GM21529 (cell line): ENCODE data around the gene DNAJC18.
A peak's percentile ranks its signal among the peaks of the same experiment; 100 is the strongest.
"Not testable (repeated sequence)": the region's sequence is repeated elsewhere in the genome, so short reads cannot be mapped to it uniquely, and the experiment has no call there.

Experiments
- ATAC-seq: cut with Tn5 transposase; IDR thresholded peaks from one replicate; pipeline ENCODE4 v1.9.1; 2021; ENCODE audit not compliant: unreplicated experiment

Gene DNAJC18

DNA sequence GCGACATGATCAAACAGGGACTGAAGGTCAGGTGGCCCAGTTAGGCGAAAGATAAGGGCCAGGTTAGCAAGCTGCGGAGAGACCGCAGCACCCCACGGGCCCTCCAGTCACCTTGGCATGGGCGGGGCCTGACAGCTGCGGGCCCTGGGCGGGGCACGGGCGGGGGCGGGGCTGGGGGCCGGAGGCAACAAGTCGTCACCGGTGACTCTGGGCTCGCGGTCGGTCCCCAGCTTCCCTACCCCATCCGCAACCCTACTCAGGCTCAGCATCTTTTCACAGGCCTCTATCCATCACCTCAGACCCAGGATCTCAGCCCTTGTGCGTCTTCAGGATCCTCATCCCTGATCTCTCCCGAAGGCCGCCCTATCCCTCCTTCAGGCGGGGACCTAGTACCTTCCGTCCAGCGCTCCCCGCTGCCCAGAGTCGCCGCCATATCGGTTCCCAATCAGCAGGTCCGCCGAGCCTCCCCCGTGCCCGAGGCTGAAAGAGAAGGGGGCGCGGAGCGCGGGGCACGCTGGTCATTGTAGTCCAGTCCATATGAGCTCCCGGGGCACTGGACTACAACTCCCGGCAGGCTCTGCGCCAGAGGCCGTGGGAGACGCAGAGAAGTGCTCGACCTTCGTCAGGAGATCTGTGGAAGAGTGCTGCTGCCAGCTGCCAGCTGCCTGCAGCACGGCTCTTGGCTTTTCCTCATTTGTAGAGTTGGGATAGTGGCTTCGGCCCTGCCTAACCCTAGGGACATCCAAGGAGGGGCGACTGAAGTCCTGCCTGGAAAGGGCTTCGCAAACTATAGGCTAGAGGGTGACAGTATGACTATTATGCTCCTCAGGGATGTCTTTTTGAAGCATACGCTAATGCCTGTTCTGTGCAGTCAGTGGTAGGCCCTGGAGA, at the start of gene DNAJC18:
DNAJC18 (minus strand) TSS at position 513 of the 891 bp plus-strand sequence; CDS start at position 433, 80 bp downstream.
- ATAC-seq: peak; percentile 89

DNA sequence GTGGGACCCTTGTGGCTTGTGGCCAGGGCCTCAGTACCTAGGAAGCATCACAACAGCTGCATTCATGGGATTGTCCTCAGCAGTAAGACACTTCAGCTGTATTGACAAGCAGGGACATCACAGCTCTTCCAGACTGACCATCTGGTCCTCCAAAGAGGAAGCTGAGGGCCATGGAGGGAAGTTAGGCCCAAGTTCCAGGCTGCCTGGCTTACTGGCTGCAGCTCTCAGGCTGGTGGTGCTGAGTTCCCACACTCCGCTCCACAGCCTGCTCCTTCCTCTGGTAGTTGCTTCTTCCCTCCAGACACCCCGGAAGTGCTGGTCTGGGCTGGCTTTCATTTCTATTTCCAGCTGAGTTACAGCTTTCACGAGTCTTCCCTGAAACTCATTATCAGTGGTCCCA, 48.9 kb upstream of the DNAJC18 start:
- no peak for ATAC-seq

DNA sequence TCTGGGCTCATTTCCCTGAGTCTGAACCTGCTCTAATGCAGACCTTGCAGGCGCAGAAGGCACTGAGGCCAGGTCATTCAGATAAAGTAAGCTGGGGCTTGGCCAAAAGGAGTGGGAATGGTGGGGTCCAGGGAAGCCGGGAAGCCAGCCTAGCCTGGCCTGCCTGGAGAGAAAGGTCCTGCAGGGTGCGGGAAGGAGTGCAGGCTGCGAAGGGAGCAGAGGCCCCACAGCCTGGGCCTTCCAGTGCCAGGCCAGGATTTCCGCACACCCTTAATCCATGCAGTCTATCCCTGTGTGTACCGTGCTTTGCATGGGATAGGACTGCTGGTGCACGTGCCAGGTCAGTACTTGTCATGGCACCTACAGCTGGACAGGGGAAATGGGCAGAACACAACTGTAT, 46.9 kb upstream of the DNAJC18 start:
- no peak for ATAC-seq

DNA sequence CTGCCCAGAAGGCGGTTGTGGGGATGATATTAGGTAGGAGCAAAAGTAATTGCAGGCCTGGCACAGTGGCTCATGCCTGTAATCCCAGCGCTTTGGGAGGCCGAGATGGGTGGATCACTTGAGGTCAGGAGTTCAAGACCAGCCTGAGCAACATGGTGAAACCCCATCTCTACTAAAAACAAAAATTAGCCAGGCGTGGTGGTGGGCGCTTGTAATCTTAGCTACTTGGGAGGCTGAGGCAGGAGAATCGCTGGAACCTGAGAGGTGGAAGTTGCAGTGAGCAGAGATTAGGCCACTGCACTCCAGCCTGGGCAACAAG, 43.5 kb upstream of the DNAJC18 start:
- not testable (repeated sequence) for ATAC-seq

DNA sequence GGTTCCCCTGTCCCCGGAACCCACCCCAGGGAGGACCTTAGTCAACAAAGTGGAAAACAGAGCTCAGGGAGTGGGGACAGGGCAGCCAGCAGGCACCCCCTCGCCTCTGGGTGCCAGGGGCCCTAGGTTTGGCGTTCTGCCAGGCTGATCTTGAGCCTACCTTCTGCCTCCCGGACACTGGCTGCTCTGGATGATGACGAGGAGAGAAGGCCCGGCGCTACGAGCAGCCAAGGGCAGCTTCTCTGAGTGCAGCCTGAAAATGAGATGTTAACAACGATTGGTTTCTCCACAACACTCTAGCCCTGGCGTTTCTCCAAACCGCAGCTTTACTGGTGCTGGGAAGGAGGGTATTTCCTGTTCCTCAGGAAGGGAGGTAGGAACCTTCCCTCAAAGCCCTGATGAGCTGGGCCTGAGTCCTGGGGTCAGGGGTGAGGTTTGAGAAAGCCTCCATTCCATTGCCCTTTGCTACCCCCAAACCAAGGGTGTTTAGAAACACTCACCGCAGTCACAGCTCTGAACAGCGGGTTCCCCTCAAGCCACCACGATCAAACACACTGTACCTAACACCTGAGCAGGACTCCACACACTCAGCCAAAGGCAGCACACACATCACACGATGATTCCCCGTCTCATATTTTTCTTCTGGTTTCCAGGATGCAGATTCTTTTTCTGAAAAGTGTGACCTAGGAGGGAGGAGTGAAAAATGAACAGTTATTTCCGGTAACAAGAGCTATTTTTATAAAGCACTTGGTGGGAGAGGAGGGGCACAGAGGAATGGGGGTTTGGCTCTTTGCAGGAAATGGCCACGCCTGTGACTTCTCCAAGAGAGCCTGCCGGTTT, 42.9 kb upstream of the DNAJC18 start, which contains the start of gene STING1:
STING1 (minus strand) TSS at position 709 of the 840 bp plus-strand sequence. CDS start 1,054 bp downstream, outside the sequence.
- ATAC-seq: no peak

DNA sequence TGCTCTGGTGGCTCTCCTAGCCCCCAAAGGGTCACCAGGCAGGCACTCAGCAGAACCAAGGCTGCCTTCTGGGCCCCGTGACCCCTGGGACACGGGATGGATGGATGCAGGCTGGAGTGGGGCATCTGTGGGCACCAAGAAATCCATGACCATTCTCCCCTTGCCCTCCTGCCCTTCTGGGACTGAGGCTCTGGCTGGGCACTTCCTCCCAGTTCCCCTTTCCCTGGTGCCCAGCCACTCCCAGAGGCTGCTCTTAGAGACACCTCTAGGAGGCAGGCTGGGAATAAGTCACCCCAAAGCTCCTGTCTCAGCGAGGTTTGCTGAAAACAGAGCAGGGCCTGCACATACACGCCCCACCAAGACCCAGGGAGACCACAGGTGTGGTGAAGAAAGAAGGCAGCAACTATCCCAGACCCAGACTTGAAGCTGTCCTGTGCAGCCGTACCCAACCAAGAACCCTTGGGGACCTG, 42.3 kb upstream of the DNAJC18 start:
- ATAC-seq: no peak

DNA sequence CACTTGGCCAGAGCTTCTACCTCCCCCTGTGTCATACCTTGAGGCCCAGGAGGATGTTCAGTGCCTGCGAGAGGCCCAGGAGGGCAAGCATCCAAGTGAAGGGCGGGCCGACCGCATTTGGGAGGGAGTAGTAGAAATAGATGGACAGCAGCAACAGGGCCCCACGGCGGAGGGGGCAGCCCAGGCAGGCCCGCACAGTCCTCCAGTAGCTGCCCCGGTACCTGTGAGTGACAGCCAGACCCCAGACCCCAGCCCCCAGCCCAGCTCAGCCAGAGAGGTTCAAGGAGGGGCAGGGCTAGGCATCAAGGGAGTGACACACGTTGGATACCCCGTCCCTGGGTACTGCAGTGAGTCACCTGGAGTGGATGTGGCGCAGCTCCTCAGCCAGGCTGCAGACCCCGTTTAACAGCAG, 41.8 kb upstream of the DNAJC18 start:
- ATAC-seq: no peak

DNA sequence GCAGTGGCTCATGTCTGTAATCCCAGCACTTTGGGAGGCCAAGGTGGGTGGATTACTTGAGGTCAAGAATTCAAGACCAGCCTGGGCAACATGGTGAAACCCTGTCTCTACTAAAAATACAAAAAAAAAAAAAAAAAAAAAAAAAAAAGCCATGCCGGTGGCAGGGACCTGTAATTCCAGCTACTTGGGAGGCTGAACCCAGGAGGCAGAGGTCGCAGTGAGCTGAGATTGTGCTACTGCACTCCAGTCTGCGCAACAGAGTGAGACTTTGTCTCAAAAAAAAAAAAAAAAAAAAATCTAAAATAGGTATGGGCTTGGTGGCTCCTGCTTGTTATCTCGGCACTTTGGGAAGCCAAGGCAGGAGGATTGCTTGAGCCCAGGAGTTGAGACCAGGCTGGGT, 40.4 kb upstream of the DNAJC18 start:
- ATAC-seq: not testable (repeated sequence)

DNA sequence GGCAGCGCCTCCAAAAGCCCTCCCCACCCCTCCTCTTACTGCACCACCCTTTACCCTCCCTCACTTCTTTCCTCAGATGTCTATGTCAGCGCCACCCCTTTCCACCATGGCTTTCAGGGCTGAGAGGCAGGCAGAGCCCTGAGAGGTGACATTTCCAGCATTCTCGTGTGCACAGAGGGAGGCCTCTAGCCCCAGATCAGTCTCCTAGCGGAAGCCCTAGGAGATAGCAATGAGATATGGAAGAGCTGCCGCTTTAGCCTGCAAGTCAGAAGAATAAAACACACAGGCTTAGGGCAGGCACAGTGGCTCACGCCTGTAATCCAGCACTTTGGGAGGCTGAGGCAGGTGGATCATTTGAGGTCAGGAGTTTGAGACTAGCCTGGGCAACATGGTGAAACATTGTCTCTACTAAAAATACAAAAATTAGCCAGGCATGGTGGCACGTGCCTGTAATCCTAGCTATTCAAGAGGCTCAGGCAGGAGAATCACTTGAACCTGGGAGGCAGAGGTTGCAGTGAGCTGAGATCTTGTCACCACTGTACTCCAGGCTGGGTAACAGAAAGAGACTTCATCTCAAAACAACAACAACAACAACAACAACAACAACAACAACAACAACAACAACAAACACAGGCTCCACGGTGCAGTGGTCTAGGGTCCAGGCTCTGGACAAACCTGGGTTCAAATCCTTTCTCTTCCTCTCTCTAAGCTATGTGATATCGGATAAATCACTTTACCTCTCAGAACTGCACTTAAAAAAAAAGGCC, 39.5 kb upstream of the DNAJC18 start:
- ATAC-seq: not testable (repeated sequence)

DNA sequence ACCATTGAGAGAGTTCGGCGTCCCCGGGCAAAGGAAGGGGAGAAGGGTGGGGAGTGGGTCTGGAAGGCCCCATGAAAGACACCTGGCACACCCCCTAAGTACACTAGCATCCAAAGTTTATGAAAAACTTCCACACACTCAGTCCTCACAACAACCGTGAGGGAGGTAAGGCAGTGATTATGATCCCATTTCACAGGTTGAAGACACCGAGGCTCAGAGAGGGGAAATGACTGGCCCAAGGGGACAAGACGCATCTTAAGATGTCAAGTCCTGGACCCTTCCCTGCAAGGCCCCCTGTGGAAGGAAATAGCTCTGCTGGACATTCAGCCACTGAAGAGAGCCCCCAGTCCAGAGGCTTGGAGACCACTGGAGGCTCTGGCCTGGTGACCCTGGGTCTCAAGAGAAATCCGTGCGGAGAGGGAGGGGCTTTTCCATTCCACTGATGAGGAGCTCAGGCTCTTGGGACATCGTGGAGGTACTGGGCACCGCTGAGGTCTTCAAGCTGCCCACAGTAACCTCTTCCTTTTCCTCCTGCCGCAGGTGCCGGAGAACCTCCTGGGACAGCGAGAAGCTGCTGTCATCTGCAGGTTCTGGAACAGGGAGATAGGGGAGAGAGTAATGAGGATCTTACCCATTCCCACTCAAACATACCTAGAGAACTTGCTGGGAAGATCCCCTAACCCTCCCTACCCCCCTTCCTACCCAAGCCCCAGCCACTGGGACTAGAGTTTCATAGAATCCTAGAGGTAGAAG, 36.7 kb upstream of the DNAJC18 start:
- no peak for ATAC-seq

DNA sequence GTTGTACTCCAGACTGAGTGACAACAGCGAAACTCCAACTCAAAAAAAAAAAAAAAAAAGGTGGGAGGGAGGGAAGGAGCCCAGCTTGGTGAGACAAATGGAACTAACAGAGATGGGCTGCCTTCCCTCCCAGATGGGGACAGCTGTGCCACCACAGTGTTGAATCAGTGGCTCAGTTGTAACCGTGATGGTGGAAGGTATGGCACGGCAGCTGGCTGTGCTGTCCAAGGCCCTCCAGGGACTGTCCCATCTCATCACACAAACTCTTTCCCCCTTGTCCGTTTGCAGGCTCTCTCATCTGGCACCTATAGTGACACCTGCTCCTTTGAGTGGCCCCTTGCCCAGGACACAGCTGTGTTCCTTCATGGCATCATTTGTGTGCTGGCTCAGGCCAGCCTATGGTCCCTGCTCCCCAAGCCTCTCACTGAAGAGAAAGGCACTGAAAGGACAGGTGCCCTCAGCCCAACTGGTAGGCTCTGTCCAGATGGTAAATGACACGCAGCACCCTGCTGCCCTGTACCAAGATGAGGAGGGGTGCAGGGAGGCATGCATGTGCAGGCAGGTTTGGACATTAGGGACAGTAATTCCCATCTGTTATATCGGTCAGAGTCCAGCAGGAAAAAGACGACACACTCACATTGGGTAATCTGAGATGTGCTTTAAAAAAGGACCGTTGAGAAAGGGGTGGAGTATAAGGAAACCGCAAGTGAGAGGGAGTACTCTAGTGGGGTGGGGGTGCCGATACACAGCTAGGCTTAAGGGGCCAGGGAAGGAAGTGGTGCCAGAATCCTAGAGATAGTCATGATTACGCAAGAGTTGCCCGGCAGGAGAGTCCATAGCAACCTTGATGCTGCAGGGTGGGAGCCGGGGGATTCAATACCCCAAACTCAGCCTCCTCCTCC, 35.8 kb upstream of the DNAJC18 start:
- ATAC-seq: no peak

DNA sequence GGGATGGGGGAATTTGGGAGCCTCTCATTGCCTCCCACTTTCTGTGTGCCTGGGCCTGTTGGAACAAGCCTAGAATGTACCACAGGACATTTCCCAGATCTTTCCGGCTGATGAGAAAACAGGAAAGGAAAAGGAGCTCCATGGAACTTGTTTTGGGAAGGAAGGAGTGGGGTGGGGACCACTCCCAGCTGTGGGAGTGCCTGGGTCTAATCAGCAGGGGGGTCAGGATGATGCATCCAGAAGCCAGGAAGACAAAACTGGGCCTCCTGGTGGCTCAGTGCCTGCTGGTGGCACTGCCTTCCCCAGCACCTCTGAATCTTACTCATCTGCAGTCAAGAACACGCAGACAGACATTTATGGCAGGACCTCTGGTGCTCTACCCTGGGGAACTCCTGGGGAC, 34.2 kb upstream of the DNAJC18 start:
- ATAC-seq: no peak

DNA sequence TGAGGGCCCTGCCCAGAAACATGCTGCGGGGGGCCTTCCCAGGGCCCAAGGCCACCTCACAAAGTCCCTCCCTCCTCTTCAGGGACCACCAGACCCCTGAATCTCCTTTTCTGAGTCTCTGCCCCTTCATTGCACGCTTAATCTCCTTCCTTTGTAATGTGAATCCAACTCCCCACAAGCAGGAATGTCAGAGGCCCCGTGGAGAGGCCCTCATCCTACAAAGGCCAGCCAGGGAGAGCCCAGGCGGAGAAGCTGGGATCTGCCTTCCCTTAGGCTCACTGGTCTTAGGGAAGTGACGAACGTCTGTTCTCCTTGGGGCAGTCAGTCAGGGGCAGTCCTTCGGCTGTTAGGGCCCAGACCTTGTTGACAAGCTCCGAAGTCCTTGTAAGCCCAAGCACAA, 33.8 kb upstream of the DNAJC18 start:
- ATAC-seq: no peak

DNA sequence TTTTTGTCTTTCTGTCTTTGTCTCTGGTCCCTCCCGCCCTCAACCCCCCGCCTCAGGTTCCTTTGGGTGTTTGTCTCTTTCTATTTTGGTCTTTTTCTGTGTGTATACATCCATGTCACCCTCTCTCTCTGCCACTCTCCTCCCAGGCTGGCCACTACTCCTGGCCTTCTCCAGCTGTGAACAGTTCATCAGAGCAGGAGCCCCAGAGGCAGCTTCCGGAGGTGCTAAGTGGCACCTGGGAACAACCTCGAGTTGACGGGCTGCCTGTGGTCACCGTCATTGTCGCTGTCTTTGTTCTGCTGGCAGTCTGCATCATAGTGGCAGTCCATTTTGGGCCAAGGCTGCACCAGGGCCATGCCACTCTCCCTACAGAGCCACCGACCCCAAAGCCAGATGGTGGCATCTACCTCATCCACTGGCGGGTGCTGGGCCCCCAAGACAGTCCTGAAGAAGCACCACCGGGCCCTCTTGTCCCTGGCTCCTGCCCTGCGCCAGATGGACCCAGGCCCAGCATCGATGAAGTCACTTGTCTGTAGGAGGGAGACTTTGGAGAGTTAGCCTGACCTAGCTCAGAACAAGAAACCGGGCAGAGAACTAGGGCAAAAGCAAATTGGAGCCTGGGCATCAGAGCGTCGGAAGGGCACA, 33.2 kb upstream of the DNAJC18 start:
- ATAC-seq: no peak

DNA sequence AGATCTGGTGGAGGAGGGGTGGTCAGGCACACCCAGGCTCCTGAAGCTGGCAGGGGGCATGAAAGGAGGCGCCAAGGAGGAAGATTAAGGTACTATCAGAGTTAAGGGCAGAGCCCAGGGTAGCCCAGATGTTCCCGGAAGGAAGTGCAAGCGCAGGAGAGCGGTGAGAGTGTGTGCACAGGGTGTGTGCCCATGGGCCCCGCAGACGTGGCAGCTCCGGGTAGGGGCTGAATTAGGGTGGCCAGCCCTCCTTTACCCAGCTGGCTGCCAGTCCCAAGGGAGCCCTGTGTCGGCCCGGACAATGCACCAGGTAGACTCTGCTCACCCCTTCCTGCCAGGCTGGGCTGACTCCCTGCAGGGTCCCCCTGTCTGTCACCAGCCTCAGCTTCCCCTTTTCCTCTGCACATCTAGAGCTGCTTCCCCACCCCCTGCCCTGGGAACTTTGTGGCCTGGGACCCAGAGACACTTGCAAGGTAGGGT, 31.5 kb upstream of the DNAJC18 start, which contains the start of gene SMIM33:
SMIM33 (plus strand) TSS at position 184 of the 480 bp plus-strand sequence; CDS start at position 302, 118 bp downstream.
- ATAC-seq: no peak

DNA sequence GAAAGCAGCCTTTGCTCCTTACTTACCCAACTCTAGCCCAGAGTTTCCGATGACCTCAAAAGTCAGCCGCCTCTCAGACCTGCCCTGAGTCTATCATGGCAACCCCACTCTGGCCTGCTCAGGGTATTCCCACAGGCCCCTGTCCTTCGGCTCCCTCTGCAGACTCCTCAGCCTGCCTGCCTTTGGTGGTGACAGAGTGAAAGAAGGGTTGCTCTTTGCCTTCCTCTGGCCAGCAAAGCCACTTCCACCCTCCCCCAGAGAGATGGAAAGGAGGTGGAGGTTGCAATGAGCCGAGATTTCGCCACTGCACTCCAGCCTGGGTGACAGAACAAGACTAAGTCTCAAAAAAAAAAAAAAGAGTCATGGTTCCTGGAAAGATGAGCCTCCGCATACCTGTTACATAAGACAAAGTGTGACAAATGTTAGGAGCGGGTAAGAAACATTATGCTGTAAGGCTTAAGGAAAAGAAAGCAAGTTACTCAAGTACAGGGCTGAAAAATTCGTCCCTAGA, 29.2 kb upstream of the DNAJC18 start:
- ATAC-seq: no peak

DNA sequence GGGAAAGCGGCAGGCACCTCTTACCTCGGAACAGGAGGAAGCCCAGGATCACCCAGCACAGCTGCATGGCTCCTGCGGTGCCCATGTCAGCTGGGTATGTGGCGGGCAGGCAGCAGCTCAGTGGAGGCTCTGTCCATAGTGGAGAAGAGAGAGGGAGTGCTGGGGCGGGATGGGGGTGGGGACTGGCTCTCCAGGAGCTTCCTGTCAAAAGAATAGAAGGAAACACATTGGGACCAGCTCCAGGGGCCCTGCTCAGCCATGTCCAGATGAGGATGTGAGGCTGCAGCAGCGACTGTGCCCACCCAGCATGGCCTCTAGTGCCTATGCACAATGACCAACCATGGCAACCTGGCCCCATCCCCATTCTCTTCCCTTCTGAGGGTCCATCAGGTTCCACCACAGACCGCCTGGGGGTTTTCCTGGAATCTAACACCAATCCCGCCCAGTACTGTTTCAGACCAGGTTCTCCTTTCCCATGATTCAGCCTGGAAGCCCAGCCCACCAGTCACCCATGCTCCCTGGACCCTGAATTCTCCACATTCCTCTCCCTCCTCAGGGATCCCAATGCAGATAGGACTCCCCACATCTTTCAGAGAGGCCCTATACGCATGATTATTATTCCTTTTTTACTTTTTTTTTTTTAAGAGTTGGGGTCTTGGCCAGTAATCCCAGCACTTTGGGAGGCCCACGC, 23.4 kb upstream of the DNAJC18 start, which contains the start of gene ECSCR:
ECSCR (minus strand) TSS at position 158 of the 691 bp plus-strand sequence; CDS start at position 85, 73 bp downstream.
- ATAC-seq: no peak

DNA sequence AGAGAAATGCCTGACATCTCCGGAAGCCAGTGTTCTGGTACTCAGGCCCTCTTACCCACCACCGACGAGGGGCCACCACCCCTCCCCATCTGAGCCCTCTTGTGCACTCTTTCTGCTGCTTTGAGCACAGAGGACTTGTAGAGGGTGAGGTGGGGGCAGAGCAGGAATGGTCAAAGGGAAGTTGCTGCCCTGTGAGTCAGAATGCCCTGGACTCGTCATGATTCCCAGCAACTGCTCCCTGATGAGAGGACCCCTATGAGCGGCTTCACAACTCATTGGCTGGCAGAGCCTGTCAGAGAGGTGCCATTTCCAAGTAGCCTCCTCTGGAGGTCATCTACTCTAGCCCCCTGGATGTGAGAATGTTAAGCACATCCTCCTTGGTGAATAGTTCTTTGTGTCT, 22.4 kb upstream of the DNAJC18 start:
- no peak for ATAC-seq
